Glutamatergic neuron (in vitro differentiated cells): ENCODE results near the gene TFAP2E. TPM values are rescaled to one million over a fixed set of nuclear protein-coding genes. Genes with fewer than 3 reads are reported as not detected.
A peak's percentile ranks its signal among the peaks of the same experiment; 100 is the strongest.

Source experiments
- DNase-seq: peaks from one replicate; pipeline ENCODE4 v3.0.0; 2022
- H3K27ac Mint-ChIP-seq: one replicate; pipeline ENCODE4 v1.8.0; 2020; ENCODE audit warnings: mild to moderate bottlenecking, mixed read lengths, inconsistent platforms; ENCODE audit not compliant: unreplicated experiment
- H3K27me3 Mint-ChIP-seq: one replicate; pipeline ENCODE4 v1.8.0; 2020; ENCODE audit warnings: mild to moderate bottlenecking, moderate library complexity, mixed read lengths, inconsistent platforms; ENCODE audit not compliant: unreplicated experiment
- H3K36me3 Mint-ChIP-seq: one replicate; pipeline ENCODE4 v1.8.0; 2020; ENCODE audit warnings: mild to moderate bottlenecking, mixed read lengths, inconsistent platforms; ENCODE audit not compliant: unreplicated experiment
- H3K4me1 Mint-ChIP-seq: one replicate; pipeline ENCODE4 v1.8.0; 2020; ENCODE audit warnings: mild to moderate bottlenecking, low read depth, mixed read lengths, inconsistent platforms; ENCODE audit not compliant: unreplicated experiment
- H3K4me3 Mint-ChIP-seq: one replicate; pipeline ENCODE4 v1.8.0; 2020; ENCODE audit warnings: mild to moderate bottlenecking, mixed read lengths, inconsistent platforms; ENCODE audit not compliant: unreplicated experiment
- H3K9me3 Mint-ChIP-seq: one replicate; pipeline ENCODE4 v1.8.0; 2020; ENCODE audit warnings: mild to moderate bottlenecking, moderate library complexity, mixed read lengths, inconsistent platforms; ENCODE audit not compliant: unreplicated experiment
- CTCF ChIP-seq: fragments of 200-600 bp; sonication (generic); IDR thresholded peaks from one replicate; pipeline ENCODE4 v1.5.0; 2021; ENCODE audit not compliant: partially characterized antibody, unreplicated experiment
- total RNA-seq: library from RNA; stranded (reverse); fragmentation: NEBNext Ultra II Directional; extraction: Animal tissue kit (Norgen Biotek cat#: 25700); gene quantifications from one replicate; pipeline ENCODE4 v1.2.1, GENCODE V29; 2021; ENCODE audit not compliant: unreplicated experiment

The TFAP2E gene
- total RNA-seq, 1 donor from 2014 or later, result 1.1 TPM

- H3K4me3 Mint-ChIP-seq, result no peak overlapping the region
- H3K4me1 Mint-ChIP-seq, result peaks cover 2% of the 10 kb centered on the region
- no peak for TF ChIP-seq CTCF
- no peaks in the 10 kb centered on the region for H3K36me3 Mint-ChIP-seq
- peaks cover 8% of the 10 kb centered on the region for H3K27me3 Mint-ChIP-seq
- DNase-seq, result no peak
- peaks cover 3% of the 10 kb centered on the region for H3K9me3 Mint-ChIP-seq
- H3K27ac Mint-ChIP-seq, result no peak overlapping the region
Measured at GRCh38 chr1:35591211-35591610, 18.1 kb downstream of the TFAP2E start.

- H3K36me3 Mint-ChIP-seq, result no peaks in the 10 kb centered on the region
- H3K27me3 Mint-ChIP-seq, result peaks cover 8% of the 10 kb centered on the region
- peaks cover 2% of the 10 kb centered on the region for H3K4me1 Mint-ChIP-seq
- peaks cover 3% of the 10 kb centered on the region for H3K9me3 Mint-ChIP-seq
- H3K4me3 Mint-ChIP-seq, result no peak overlapping the region
- H3K27ac Mint-ChIP-seq, result no peak overlapping the region
- TF ChIP-seq CTCF, result no peak
- DNase-seq, result no peak
Measured at GRCh38 chr1:35592991-35593769, 20.1 kb downstream of the TFAP2E start.

- no peak overlapping the region for H3K4me3 Mint-ChIP-seq
- H3K9me3 Mint-ChIP-seq, result peaks cover 2% of the 10 kb centered on the region
- no peaks in the 10 kb centered on the region for H3K36me3 Mint-ChIP-seq
Measured at GRCh38 chr1:35594005-35594760, 21.1 kb downstream of the TFAP2E start.

GRCh38 chr1:35595684-35596083, 22.6 kb downstream of the TFAP2E start:
- H3K27ac Mint-ChIP-seq, result no peak overlapping the region
- H3K9me3 Mint-ChIP-seq, result no peaks in the 10 kb centered on the region
- H3K4me3 Mint-ChIP-seq, result no peak overlapping the region
- H3K36me3 Mint-ChIP-seq, result no peaks in the 10 kb centered on the region
- peaks cover 11% of the 10 kb centered on the region for H3K4me1 Mint-ChIP-seq
- no peak for DNase-seq
- no peak for TF ChIP-seq CTCF
- peaks cover 2% of the 10 kb centered on the region for H3K27me3 Mint-ChIP-seq

More at GRCh38 chr1:35594005-35594760, 21.1 kb downstream of the TFAP2E start:
- H3K27ac Mint-ChIP-seq, result no peak overlapping the region
- H3K27me3 Mint-ChIP-seq, result peaks cover 4% of the 10 kb centered on the region
- TF ChIP-seq CTCF, result no peak
- peaks cover 7% of the 10 kb centered on the region for H3K4me1 Mint-ChIP-seq
- no peak for DNase-seq

- peaks cover 2% of the 10 kb centered on the region for H3K9me3 Mint-ChIP-seq
- H3K27me3 Mint-ChIP-seq, result peaks cover 2% of the 10 kb centered on the region
- no peaks in the 10 kb centered on the region for H3K36me3 Mint-ChIP-seq
- no peak for TF ChIP-seq CTCF
- H3K4me3 Mint-ChIP-seq, result peak overlapping the region; percentile 28
- DNase-seq, result no peak
- H3K27ac Mint-ChIP-seq, result no peak overlapping the region
- peaks cover 11% of the 10 kb centered on the region for H3K4me1 Mint-ChIP-seq
Measured at GRCh38 chr1:35597870-35598269, 24.8 kb downstream of the TFAP2E start.
